Right lobe of liver (tissue), 4 donors: ENCODE measurements around the gene NEDD4L.

ENCODE experiments used
- CTCF ChIP-seq, 4 donors: fragments of 200-600 bp in 3 of 4; fragments of 450-650 bp in 1 of 4; IDR thresholded peaks; one replicate each; pipeline versions ENCODE4 v1.5.1 to v1.8.0; 2016 to 2022; ENCODE audit warnings: antibody characterized with exemption in 4 of 4, mild to moderate bottlenecking in 2 of 4
- POLR2A ChIP-seq: fragments of 450-650 bp; IDR thresholded peaks from one replicate; pipeline ENCODE4 v1.6.1; 2017; ENCODE audit warnings: antibody characterized with exemption, mild to moderate bottlenecking
- donor health status: DM: no; HTN: no; CAD: no.
- donor health status: DM: no; HTN: no; CAD: no.
- donor health status: DM: no; HTN: yes; CAD: no.

GRCh38 chr18:58344080-58344670, 300.1 kb downstream of the NEDD4L start:
- TF ChIP-seq CTCF (IDR thresholded peaks at IDR 0.05) = no peak
- TF ChIP-seq POLR2A = no peak
